Activated CD8-positive, alpha-beta memory T cell treated with anti-CD3 and anti-CD28 coated beads, Interleukin-2, amount 50 U/mL, for 48 hours (primary cell): ENCODE results near the gene TIE1.

Experiments used
- DNase-seq: peaks from one replicate; pipeline ENCODE4 v3.0.0-alpha.2; 2020

Gene TIE1

GRCh38 chr1:43344267-43344850, 43.6 kb downstream of the TIE1 start:
- DNase-seq, result no peak

GRCh38 chr1:43345120-43345519, 44.3 kb downstream of the TIE1 start:
- no peak for DNase-seq

DNA sequence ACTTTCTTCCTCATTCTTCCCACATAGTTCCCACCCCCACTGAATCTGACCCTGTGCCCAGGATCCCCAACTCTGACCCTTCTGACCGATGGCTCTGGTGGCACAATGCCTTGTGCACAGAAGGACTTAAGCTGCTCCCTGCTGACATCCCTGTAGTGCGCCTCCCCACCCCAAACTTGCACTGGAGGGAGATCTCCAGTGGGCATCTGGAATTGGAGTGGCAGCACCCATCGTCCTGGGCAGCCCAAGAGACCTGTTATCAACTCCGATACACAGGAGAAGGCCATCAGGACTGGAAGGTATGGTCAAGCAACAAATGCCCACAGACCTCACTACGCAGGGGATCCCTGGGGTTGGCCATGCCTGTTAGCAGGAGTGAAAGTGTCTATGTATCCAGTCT, 45.9 kb downstream of the TIE1 start:
- no peak for DNase-seq

GRCh38 chr1:43348343-43348808, 47.6 kb downstream of the TIE1 start:
- no peak for DNase-seq

GRCh38 chr1:43348809-43349593, 48.2 kb downstream of the TIE1 start:
- no peak for DNase-seq

GRCh38 chr1:43349594-43350306, 49.0 kb downstream of the TIE1 start:
- DNase-seq, result no peak

DNA sequence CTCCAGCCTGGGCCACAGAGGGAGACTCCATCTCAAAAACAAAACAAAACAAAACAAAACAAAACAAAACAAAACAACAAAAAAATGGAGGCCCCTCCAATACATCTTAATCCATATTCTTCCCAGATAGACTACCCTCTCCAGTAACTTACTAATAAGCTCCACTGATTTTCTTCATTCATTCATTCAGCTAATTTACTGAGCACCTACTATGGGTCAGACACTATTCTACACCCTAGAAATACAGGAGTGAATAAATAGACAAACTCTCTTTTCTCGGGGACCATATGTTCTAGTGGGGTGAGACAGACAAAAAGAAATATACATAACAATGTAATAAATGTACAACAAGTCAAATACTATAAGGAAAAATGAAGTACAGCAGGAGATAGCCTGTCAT, 50.2 kb downstream of the TIE1 start:
- DNase-seq, result no peak

DNA sequence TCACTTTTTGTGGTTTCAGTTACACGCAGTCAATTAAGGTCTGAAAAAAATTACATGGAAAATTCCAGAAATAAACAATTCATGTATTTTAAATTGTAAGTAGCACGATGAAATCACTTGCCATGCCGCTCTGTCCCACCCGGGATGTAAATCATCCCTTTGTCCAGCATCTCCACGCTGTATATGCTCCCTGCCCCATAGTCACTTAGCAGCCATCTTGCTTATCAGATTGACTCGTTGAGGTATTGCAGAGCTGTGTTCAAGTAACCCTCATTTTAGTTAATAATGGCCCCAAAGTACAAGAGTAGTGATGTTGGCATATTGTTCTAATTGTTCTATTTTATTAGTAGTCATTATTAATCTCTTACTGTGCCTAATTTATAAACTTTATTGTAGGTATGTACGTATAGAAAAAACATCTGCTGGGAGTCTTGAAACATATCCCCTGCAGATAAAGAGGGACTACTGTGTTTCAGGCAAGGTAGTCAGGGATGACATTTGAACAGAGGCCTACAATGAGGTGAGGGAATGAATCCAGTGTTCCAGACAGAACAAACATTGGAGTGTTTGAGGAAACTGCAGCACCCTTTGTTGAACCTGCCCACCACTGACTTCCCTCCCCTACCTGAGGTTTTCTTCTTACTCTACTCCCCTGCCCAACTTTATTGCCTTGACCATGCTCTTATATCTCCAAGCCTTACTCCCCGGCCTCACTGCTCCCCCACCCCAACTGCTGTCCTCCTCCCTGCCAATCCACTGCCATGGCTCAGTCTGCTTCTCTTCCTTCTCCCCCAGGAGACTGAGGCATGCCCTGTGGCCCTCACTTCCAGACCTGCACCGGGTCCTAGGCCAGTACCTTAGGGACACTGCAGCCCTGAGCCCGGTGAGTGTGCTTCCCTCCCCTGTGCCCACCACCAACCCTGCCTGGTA, 50.9 kb downstream of the TIE1 start:
- no peak for DNase-seq

GRCh38 chr1:43352351-43352705, 51.5 kb downstream of the TIE1 start:
- no peak for DNase-seq

DNA sequence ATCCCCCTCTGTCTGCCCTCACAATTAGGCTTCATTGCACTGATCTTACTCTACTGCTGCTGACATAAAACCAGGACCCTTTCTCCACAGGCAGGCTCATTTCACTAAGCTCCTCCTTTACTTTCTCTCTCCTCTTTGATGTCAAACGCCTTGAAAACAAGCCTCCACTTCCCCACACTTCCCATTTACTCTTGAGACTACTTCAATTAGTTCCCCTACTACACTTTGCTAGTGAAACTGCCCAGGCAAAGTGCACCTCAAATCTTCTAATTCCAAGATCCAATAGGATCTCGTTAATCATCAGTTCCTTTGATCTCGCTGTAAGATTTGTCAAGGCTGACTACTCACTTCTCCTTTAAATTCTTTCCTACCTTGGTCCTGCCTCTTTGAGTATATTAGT, 52.1 kb downstream of the TIE1 start:
- no peak for DNase-seq

GRCh38 chr1:43354471-43354870, 53.7 kb downstream of the TIE1 start:
- no peak for DNase-seq

- DNase-seq, result no peak
Observed at GRCh38 chr1:43354936-43355335, 54.2 kb downstream of the TIE1 start.

- no peak for DNase-seq
Observed at GRCh38 chr1:43357251-43357650, 56.5 kb downstream of the TIE1 start.

DNA sequence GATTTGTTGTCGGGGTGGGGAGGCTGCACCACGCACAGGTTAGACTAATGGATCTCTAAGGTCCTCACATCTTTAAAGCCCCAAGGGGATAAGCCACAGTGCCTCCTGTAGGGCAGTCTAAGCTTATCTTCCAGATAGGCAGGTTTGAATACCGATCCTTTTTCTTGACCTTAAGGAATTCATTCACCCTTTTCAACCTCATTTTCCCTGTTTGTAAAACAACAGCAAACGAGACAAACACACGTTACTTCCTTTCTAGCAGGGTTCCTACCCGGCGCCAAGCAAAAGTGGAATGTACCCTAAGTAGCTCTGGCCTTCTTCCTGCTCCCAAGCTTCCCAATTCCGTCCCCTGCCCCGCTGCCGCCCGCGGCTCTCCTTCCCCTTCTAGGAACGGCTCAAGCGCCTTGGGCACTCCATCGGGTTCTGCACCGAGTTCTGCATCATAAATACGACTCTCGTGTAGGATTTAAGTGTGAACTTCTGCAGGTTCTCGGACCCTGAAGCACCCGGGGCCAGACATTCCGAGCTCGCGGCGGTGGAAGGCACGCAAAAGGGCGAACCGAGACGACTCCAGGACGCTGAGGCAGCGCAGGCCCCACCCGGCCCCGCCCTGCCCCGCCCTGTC, 57.5 kb downstream of the TIE1 start:
- no peak for DNase-seq

GRCh38 chr1:43358746-43359693, 58.2 kb downstream of the TIE1 start, which contains the start of gene CDC20:
TSS of gene CDC20 (plus strand) at chr1:43358981. CDS start at chr1:43359216, 235 bp downstream.
- DNase-seq, result peak; percentile 99

DNA sequence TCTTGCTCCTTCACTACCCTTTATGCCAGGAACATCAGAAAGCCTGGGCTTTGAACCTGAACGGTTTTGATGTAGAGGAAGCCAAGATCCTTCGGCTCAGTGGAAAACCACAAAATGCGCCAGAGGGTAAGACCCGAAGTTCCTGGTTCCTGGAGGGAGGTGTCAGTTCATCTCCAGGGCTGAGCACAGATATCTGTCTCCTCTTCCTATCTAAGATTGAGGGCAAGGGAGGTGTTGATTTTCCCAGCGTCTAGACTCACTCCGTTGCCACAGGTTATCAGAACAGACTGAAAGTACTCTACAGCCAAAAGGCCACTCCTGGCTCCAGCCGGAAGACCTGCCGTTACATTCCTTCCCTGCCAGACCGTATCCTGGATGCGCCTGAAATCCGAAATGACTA, 58.9 kb downstream of the TIE1 start:
- no peak for DNase-seq

DNA sequence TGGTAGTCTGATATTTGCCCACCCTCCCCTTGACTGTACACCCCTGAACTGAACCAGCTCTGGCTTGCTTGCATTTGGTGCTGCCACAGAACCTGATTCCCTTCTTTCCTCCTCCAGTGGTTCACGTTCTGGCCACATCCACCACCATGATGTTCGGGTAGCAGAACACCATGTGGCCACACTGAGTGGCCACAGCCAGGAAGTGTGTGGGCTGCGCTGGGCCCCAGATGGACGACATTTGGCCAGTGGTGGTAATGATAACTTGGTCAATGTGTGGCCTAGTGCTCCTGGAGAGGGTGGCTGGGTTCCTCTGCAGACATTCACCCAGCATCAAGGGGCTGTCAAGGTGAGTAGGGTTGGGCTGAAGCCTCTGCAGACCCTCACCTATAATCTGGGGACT, 59.8 kb downstream of the TIE1 start:
- no peak for DNase-seq

DNA sequence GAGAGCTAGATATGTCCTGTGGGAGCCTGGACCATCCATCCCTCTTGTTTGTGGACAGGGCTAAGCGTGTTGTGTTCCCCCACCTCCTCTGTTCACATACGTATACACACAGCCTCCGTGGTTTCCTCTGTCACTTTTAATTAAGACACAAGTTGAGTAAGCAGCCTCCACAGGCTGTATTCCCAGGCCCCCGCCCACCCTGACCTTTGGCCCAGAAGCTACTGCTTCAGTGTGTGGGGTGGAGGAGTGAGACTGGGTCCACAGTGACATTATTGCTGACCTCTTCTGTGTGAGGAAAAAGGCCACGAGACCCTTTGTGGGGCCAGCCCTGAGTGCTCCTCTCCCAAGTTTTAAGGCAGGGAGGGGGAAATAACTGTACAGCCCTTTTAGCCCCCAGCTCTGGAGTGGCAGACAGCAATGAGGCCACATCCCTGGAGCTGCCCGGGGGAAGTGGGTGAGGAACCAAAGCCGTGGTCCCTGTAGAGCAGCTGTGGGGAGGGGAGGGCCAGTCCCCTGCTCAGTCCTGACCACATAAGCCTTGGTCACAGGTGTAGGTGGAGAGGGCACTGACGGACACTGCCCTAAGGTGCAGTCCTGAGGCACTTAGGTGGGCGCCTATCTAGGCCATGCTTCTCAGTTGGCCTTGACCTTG, 62.6 kb downstream of the TIE1 start:
- no peak for DNase-seq

- DNase-seq, result no peak
Observed at GRCh38 chr1:43363935-43364525, 63.2 kb downstream of the TIE1 start.

GRCh38 chr1:43365678-43366077, 64.9 kb downstream of the TIE1 start:
- no peak for DNase-seq
